Activated CD8-positive, alpha-beta memory T cell treated with anti-CD3 and anti-CD28 coated beads, Interleukin-2, amount 10 ng/mL, durations not matched to agents 7 days and 5 days (primary cell): ENCODE measurements around the gene CAPZB. TPM values are rescaled to one million over a fixed set of nuclear protein-coding genes. Genes with fewer than 3 reads are reported as not detected.
A peak's percentile ranks its signal among the peaks of the same experiment; 100 is the strongest.

ENCODE experiments used
- ATAC-seq: fragments of 150-1000 bp; cut with Tn5 transposase; one replicate; pipeline ENCODE4 v1.10.0; 2021; ENCODE audit warnings: moderate library complexity
- CTCF ChIA-PET: fragments of 350-600 bp; sonication (Branson Sonifier 250); formaldehyde crosslinking; loops from one replicate; lab custom pipeline; 2021; ENCODE audit warnings: antibody characterized with exemption; lab: Charles Lee
- DNase-seq: peaks from one replicate; pipeline ENCODE4 v3.0.0-alpha.2; 2020
- H3K27ac Mint-ChIP-seq: one replicate; pipeline ENCODE4 v1.8.0; 2021; ENCODE audit warnings: mild to moderate bottlenecking, mixed read lengths
- H3K27me3 Mint-ChIP-seq: one replicate; pipeline ENCODE4 v1.8.0; 2021; ENCODE audit warnings: mixed read lengths
- H3K36me3 Mint-ChIP-seq: one replicate; pipeline ENCODE4 v1.8.0; 2021; ENCODE audit warnings: mild to moderate bottlenecking, mixed read lengths
- H3K4me1 Mint-ChIP-seq: one replicate; pipeline ENCODE4 v1.8.0; 2021; ENCODE audit warnings: mixed read lengths
- H3K4me3 Mint-ChIP-seq: one replicate; pipeline ENCODE4 v1.8.0; 2021; ENCODE audit warnings: mild to moderate bottlenecking, moderate library complexity, mixed read lengths
- H3K9me3 Mint-ChIP-seq: one replicate; pipeline ENCODE4 v1.8.0; 2022; ENCODE audit warnings: low read depth, mixed read lengths
- total RNA-seq, 2 experiments: library from RNA; stranded (reverse); gene quantifications; one replicate each; pipeline ENCODE4 v1.2.3, GENCODE V29; 2021

Gene CAPZB
- total RNA-seq, 2 experiments from 2014 or later = 411 to 427 TPM

DNA sequence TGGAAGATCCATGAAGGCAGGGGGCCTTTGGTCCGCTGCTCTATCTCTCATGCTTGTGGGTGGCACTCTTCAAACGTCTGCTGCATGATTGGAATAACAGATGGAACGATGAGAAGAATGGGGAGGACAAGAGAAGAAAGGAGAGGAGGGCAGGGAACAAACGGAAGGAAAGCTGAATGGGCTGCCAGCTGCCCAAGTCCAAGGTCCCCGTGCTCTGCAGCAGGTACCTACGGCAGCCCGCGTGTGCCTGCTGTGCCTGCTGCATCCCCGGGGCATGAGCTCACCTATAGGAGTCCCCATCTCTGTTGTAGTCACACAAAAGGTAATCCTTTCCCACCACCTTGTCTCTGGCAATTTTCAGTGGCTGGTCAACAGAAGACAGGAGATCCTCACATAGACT is 100.1 kb downstream of the CAPZB start:
- CTCF ChIA-PET = interaction anchor here (1.1 kb wide), 1 partner anchor 9 kb away, joined by 3 read pairs; no protein-coding TSS in a partner anchor
- H3K27me3 Mint-ChIP-seq = no peaks in the 10 kb centered on the region
- no peak overlapping the region for H3K4me3 Mint-ChIP-seq
- peaks cover 26% of the 10 kb centered on the region for H3K4me1 Mint-ChIP-seq
- no peak for DNase-seq
- peaks cover 24% of the 10 kb centered on the region for H3K36me3 Mint-ChIP-seq
- no peak overlapping the region for H3K27ac Mint-ChIP-seq
- ATAC-seq = no peak
- H3K9me3 Mint-ChIP-seq = no peaks in the 10 kb centered on the region

DNA sequence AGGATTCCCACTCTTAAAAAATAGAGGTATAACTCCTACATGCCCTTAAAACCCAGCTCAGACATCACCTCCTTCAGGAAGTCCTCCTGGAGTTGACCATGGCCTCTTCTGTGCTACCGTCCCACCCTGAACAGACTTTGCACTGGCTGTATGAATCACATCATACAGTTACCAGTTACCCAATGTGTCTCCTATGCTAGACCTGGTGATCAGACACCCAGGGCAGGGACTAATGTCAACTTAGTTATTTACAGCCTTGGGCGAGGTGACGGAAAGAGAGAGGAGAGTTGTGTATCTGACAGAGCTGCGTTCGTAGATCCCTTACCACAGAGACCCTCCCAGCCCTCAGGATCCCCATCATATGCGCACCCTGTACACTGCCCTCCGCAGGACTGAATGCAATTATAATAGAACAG is 100.6 kb downstream of the CAPZB start:
- Mint-ChIP-seq H3K4me1 (peaks cover 23% of the 10 kb centered on the region), H3K9me3 (no peaks in the 10 kb centered on the region), H3K4me3 (no peak overlapping the region), H3K27me3 (no peaks in the 10 kb centered on the region), H3K27ac (no peak overlapping the region), H3K36me3 (peaks cover 23% of the 10 kb centered on the region)
- CTCF ChIA-PET = interaction anchor here (0.8 to 1.1 kb wide), 2 partner anchors 10 to 27 kb away, joined by 3 read pairs; no protein-coding TSS in a partner anchor
- no peak for DNase-seq
- ATAC-seq = no peak

DNA sequence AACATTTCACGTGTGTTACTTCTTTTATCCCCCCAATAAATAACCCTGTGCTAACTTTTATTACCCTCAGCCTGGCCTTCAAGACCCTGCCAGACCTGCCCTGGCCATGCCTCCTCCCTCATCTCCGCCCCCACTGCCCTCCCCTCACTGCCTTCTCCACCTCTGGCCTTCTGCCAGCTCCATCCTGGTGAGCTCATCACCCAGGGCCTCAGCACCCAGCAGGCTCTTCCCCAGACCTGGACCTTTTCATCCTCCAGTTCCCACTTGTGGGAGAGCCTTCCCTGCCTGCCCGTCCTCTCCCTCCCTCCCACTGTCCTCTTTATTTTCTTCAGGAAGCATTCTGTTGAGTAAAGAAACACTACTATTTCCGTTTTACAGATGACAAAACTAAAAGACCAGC is 101.2 kb downstream of the CAPZB start:
- peaks cover 22% of the 10 kb centered on the region for H3K4me1 Mint-ChIP-seq
- H3K36me3 Mint-ChIP-seq = peaks cover 26% of the 10 kb centered on the region
- H3K4me3 Mint-ChIP-seq = no peak overlapping the region
- ATAC-seq (no peak), DNase-seq (no peak)
- H3K27me3 Mint-ChIP-seq = no peaks in the 10 kb centered on the region
- CTCF ChIA-PET = interaction anchor here (0.6 to 1.1 kb wide), 3 partner anchors 10 to 152 kb away, joined by 3 read pairs; no protein-coding TSS in a partner anchor
- no peak overlapping the region for H3K27ac Mint-ChIP-seq
- H3K9me3 Mint-ChIP-seq = no peaks in the 10 kb centered on the region

DNA sequence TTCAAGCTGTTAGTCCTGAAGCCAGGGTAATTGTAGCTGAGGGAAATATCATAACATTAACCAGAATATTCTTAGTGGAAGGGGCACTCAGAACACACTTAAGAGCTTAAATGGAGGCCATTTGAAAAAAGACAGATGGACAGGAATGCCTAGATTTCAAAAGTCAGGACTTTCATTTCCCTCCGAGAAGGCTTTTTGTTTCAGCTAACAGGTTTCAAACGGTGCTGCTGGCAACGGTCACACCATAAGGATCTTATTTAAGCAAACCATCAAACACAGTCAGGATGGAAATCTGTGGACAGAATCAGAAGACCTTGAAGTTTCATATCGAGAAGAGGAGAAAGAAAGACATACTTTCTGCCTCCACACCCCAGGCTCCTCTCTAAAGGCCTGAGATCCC is 103.1 kb downstream of the CAPZB start:
- CTCF ChIA-PET = interaction anchor here (1.3 to 2.2 kb wide), 2 partner anchors 9 to 269 kb away, joined by 5 to 8 read pairs; no protein-coding TSS in a partner anchor
- H3K4me1 Mint-ChIP-seq = peaks cover 11% of the 10 kb centered on the region
- no peak overlapping the region for H3K27ac Mint-ChIP-seq
- H3K27me3 Mint-ChIP-seq = no peaks in the 10 kb centered on the region
- DNase-seq = no peak
- H3K9me3 Mint-ChIP-seq = no peaks in the 10 kb centered on the region
- no peak for ATAC-seq
- peaks cover 38% of the 10 kb centered on the region for H3K36me3 Mint-ChIP-seq
- H3K4me3 Mint-ChIP-seq = no peak overlapping the region

DNA sequence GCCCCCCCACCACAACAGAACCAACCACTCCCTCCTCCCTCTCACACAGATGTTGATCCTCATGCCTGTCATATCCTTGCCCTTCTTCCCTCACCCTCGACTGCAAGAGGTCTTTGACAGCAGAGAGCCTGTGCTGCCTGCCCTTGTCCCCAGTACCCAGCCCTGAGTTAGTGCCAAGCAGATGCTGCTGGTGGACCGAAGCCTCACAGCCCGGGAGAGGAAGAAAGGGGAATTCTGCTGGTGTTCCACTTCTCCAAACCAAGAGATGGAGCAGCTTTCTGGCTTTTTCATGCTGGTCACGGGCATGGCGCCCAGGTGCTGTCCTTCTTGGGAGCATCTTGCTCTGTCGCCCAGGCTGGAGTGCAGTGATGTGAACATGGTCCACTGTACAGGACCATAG is 104.1 kb downstream of the CAPZB start:
- Mint-ChIP-seq H3K36me3 (peaks cover 46% of the 10 kb centered on the region), H3K4me3 (no peak overlapping the region), H3K27ac (no peak overlapping the region), H3K9me3 (no peaks in the 10 kb centered on the region), H3K27me3 (no peaks in the 10 kb centered on the region), H3K4me1 (peaks cover 11% of the 10 kb centered on the region)
- no peak for ATAC-seq
- no peak for DNase-seq
- CTCF ChIA-PET = interaction anchor here (2.2 kb wide), 1 partner anchor 10 kb away, joined by 8 read pairs; no protein-coding TSS in a partner anchor

DNA sequence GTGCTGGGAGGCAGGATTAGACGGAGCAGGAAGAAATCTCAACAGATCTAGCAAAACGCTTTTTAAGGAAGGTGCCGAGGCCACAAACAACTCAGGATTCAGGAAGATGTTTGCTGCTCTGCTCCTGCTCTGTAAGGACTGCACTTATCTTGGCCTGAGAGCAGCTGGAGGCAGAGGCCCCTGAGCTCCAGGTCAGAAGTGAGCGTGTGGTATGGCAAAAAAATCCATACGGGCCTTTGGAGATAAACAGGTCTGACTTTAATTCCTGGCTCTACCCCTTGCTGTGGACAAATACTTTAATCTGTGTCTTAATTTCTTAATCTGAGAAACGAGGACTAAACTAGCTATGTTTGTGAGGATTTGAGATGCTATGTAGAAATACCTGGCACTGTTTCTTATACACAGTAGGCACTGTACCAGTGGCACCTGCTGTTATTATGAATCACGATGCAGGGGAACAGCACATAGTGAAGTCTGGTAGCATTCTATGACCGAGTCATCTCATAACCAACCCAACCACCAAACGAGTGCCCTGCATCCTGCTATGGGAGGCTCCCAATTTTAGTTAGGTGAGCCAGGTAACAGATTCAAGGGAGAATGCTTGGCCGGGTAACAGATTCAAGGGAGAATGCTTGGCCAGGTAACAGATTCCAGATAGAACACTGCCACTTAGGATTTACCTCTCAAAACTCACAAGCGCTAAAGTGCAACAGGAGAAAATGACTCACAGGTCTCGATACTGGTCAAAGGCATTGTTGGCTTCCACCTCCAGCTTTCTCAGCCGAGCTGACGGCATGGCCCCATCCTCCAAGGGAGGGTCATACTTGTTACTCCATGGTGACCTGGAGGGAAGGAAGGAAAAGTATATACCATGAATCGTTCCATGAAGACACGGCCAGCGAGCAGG is 107.3 kb downstream of the CAPZB start:
- Mint-ChIP-seq H3K4me3 (no peak overlapping the region), H3K9me3 (no peaks in the 10 kb centered on the region), H3K27me3 (no peaks in the 10 kb centered on the region), H3K27ac (no peak overlapping the region), H3K4me1 (peaks cover 11% of the 10 kb centered on the region), H3K36me3 (peaks cover 39% of the 10 kb centered on the region)
- ATAC-seq (peak; percentile 47), DNase-seq (no peak)
- CTCF ChIA-PET = interaction anchor here (0.6 to 1.4 kb wide), 3 partner anchors 204 to 254 kb away, joined by 3 to 4 read pairs (median 4); no protein-coding TSS in a partner anchor

DNA sequence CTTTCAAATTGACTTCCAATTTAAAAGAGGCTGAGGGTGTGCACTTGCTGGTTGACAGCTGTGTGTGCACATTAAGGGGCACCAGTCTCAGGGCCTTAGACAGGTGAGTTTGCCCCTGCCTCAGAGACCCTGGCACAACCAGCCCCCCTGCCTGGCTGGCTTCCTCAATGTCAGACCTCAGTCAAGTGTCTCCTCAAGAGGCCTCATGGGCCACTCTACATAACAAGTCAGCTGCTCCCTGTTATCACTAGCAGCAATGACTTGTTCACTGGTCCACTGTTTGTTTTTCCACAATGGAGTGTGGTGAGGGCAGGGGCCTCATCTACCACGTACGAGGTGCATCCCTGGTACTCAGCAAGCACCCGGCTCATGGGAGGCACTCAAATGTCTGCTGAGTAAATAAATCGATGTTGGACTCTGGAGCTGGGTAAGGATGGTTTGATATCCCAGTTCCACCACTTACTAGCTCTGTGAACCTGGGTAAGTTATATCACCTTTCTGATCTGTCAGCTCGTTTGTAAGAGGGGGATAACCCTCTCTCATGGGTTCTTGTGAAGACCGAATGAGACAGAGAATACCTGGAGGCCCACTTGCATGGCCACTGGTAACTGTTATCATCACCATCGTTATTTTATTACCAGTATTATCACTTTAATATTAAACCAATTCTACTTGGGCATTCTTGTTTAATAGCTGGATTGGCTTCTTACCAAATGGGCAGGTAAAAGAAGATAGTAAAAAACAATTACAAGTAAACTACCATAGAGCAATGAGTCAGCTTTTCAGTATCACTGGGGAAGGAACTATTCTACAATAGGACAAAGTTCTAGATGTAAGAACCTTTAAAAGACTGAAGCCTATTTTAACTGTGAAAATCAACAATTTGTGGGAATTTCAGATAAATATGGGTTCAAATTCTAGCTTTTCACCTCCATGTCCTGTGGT is 108.6 kb downstream of the CAPZB start:
- Mint-ChIP-seq H3K9me3 (no peaks in the 10 kb centered on the region), H3K4me1 (peaks cover 11% of the 10 kb centered on the region), H3K36me3 (peaks cover 37% of the 10 kb centered on the region), H3K27ac (peak overlapping the region; percentile 28), H3K27me3 (no peaks in the 10 kb centered on the region), H3K4me3 (no peak overlapping the region)
- DNase-seq (no peak), ATAC-seq (no peak)
- CTCF ChIA-PET = interaction anchor here (1.1 to 1.3 kb wide), 2 partner anchors 14 to 206 kb away, joined by 4 read pairs; no protein-coding TSS in a partner anchor

DNA sequence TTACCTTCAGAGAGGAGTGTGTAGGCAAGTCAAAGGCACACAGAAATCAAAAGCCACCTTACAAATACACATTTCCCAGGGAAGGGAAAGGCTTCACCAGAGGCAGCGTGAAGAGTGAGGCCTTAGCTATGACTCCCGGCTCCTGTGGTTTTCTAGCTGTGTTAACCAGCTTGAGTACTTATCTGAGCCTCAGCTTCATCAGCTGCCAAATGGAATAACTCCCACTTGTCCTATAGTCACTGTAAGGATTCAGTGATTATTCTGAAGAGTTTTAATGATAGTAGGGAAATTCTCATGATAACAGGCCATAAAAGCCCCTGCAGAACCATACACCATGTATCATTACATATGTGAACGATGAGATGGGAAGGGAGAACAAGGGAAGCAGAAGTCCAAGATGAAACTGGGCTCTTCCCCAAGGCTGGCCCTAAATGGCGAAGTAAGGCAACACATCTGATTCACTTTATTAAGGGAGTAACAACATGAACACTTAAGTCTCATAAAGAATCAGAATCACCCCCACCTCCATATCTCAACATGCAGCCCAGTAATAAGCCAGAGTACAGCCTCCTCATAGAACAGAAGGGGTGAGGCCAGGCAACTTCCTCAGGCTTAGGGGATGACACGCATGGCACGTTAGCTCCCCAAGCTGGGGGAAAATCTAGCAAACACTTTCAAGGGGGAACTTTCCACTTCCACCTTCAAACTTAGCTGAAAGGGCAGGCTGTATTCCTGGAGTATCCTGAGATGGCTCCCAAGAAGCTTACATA is 109.5 kb downstream of the CAPZB start:
- Mint-ChIP-seq H3K27me3 (no peaks in the 10 kb centered on the region), H3K36me3 (peaks cover 34% of the 10 kb centered on the region), H3K4me3 (no peak overlapping the region), H3K9me3 (no peaks in the 10 kb centered on the region), H3K4me1 (peaks cover 11% of the 10 kb centered on the region), H3K27ac (no peak overlapping the region)
- CTCF ChIA-PET = interaction anchor here (1.3 to 1.5 kb wide), 2 partner anchors 15 to 278 kb away, joined by 4 read pairs; no protein-coding TSS in a partner anchor
- DNase-seq (no peak), ATAC-seq (no peak)

DNA sequence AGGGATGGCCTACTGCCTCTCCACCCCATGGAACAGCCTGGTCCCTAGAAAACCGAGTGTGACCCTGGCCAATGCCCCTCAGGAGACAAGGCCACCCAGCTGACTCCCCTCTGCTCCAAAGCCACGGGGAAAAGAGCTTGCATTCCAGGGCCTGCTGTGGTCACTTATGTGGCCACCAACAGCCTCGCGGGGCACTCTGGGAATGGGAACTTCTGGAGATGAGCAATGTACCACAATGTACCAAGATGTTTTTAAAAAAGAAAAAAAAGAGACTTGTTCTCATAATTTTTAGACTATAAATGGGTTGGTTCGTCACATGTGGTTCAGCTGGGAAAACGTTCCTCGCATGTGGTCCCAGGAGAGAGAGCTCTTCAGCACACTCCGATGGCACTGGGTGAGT is 110.4 kb downstream of the CAPZB start:
- CTCF ChIA-PET = interaction anchor here (1.5 kb wide), 1 partner anchor 279 kb away, joined by 4 read pairs; no protein-coding TSS in a partner anchor
- no peak overlapping the region for H3K27ac Mint-ChIP-seq
- DNase-seq = no peak
- no peak overlapping the region for H3K4me3 Mint-ChIP-seq
- H3K9me3 Mint-ChIP-seq = no peaks in the 10 kb centered on the region
- H3K4me1 Mint-ChIP-seq = peaks cover 11% of the 10 kb centered on the region
- no peak for ATAC-seq
- H3K36me3 Mint-ChIP-seq = peaks cover 32% of the 10 kb centered on the region
- H3K27me3 Mint-ChIP-seq = no peaks in the 10 kb centered on the region

DNA sequence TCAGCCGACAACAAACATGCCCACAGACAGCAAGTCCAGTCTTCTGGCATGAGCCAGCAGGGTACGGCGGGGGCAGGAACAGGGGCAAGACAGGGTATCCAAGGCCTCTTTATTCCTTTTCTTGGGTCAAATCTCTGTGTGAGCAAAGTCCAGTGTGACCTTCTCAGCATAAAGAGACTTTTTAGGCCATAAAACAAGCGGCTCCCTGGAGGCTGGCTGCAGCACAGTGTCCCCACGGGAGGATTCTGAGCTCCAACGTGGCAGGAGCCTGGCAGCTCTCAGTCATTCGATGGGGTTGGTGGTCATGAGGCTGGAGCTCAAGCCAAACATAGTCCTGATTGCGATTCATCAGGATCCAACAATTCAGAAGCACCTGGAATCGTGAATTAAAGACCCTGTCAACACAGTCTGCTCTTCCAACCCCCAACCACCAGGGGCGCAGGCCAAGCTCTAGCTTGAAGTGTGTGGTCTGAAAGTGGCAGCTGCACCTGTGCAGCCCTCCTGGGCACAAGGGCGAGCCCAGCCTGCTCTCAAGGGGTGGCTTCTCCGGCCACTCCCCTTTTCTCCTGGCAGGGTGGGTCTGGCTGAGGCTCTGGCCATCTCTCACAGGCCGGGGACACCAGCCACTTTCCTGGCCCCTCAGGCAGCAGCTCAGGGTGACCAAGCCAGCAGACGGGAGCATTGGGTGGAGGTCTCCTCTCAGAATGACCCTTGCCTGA is 111.1 kb downstream of the CAPZB start:
- H3K36me3 Mint-ChIP-seq = peaks cover 26% of the 10 kb centered on the region
- CTCF ChIA-PET = interaction anchor here (0.9 to 1.5 kb wide), 2 partner anchors 208 to 280 kb away, joined by 3 to 4 read pairs; no protein-coding TSS in a partner anchor
- H3K4me1 Mint-ChIP-seq = peaks cover 7% of the 10 kb centered on the region
- no peaks in the 10 kb centered on the region for H3K9me3 Mint-ChIP-seq
- H3K27me3 Mint-ChIP-seq = no peaks in the 10 kb centered on the region
- no peak overlapping the region for H3K4me3 Mint-ChIP-seq
- no peak for DNase-seq
- H3K27ac Mint-ChIP-seq = no peak overlapping the region
- no peak for ATAC-seq

DNA sequence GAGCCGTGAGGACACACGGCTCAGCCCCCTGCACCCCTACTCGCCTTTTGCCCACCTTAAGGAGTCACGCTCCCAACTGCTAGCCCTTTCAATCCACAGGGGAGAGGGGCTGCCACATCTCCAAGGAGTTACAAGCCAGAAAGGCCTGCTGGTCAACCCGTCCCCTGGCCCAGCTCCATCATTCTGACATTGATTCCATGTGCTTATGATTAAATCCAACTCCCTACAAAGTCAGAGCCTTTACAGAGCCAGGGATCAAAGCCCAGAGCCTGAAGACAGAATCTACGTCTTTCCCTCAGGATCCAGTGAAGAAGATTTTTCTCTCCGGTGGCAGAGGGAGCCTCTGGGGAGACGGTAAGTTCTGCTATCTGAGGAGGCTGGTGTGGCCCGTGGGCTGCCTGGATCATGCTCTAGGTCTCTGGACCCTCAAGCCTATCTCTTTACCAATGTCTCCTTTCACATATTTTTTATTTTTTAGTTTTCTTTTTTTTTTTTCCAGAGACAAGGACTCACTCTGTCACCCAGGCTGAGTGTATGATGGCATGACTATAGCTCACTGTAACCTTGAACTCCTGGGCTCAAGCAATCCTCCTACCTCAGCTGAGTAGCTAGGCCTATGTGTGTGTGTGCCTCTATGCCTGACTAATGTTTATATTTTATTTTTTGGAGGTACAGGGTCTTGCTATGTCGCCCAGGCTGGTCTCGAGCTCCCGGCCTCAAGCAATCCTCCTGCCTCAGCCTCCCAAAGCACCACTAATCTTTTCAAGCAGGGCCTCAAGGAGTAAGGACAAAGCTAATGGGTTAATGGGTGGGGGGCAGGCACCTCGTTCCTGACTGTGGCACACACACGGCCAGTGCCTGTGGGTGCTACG is 111.9 kb downstream of the CAPZB start:
- ATAC-seq = no peak
- Mint-ChIP-seq H3K27me3 (no peaks in the 10 kb centered on the region), H3K36me3 (peaks cover 24% of the 10 kb centered on the region), H3K4me1 (peaks cover 3% of the 10 kb centered on the region), H3K9me3 (no peaks in the 10 kb centered on the region), H3K27ac (no peak overlapping the region), H3K4me3 (no peak overlapping the region)
- no peak for DNase-seq
- CTCF ChIA-PET = interaction anchor here (0.9 kb wide), 1 partner anchor 208 kb away, joined by 3 read pairs; no protein-coding TSS in a partner anchor
